ENCODE measurements around the gene ZMYND15.

- TF ChIP-seq CTCF (conservative IDR thresholded peaks at IDR 0.05 in 1 of 2, IDR thresholded peaks at IDR 0.05 in 1 of 2; ENCODE audit: extremely low read depth in 1 of 2, insufficient read depth in 1 of 2, low read depth in 1 of 2, low read length in 2 of 2) = no peak
- no peak for TF ChIP-seq EZH2 (IDR thresholded peaks at IDR 0.05; ENCODE audit: borderline replicate concordance, low read length)
Observed at GRCh38 chr17:4715063-4715744, 24.4 kb upstream of the ZMYND15 start.
